Activated T-helper 17 cell treated with anti-CD3 and anti-CD28 coated beads, Interleukin-2, amount 50 U/mL, for 72 hours (primary cell): ENCODE results near the gene BLTP2. TPM values are rescaled to one million over a fixed set of nuclear protein-coding genes. Genes with fewer than 3 reads are reported as not detected.

ENCODE experiments used
- ATAC-seq: fragments of 150-1000 bp; cut with Tn5 transposase; replicated peaks from 2 replicates; pipeline ENCODE4 v1.10.0; 2021; ENCODE audit warnings: mild to moderate bottlenecking, moderate library complexity
- H3K27ac Mint-ChIP-seq: one replicate; pipeline ENCODE4 v1.8.0; 2022; ENCODE audit warnings: mixed read lengths
- H3K27me3 Mint-ChIP-seq: one replicate; pipeline ENCODE4 v1.8.0; 2022; ENCODE audit warnings: mixed read lengths
- H3K36me3 Mint-ChIP-seq: one replicate; pipeline ENCODE4 v1.8.0; 2022; ENCODE audit warnings: low read depth, mild to moderate bottlenecking, mixed read lengths
- H3K4me1 Mint-ChIP-seq: one replicate; pipeline ENCODE4 v1.8.0; 2022; ENCODE audit warnings: mixed read lengths
- H3K4me3 Mint-ChIP-seq: one replicate; pipeline ENCODE4 v1.8.0; 2022; ENCODE audit warnings: mild to moderate bottlenecking, mixed read lengths
- H3K9me3 Mint-ChIP-seq: one replicate; pipeline ENCODE4 v1.8.0; 2022; ENCODE audit warnings: mixed read lengths
- total RNA-seq, 2 donors: library from RNA; stranded (reverse); gene quantifications; one replicate each; pipeline ENCODE4 v1.2.3, GENCODE V29; 2022

The BLTP2 gene
- 100 to 1,000 TPM; 134 to 226 TPM for total RNA-seq

DNA sequence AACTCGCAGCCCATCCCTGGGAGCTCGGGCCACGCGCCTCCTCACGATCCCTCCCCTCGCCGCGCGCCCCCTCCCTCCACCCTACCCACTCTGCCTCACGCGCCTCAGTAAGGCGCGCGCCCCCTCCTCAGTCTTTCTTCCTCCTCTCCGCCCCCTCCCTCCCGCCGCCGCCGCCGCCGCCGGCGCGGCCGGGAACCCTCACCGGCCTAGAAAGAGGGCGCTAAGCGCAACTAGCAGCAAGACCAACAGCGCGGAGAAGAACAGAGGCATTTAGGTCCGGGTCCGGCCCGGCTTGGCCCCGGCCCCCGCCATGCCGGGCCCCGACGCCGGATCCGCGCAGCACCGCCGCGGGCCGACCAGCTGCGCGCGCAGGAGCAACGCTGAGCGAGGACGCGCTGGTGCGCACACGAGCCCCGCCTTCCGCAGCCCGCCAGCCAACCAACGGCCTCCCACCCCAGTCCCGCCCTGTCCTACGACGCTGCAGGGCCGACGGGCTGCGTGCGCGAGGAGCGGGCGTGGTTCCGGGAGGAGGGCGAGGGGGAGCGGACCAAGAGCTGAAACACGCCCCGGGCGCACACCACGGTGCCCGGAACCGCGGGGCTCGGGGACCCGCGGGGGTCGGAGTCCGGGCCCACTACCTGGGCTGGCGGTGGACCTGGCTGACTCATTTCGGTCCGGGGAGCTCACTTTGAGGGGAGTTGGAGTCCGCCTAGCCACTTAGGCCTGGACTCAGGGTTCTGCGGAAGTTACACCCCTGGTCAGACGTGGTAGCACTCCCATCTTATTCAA lies at the start of gene BLTP2:
BLTP2 (minus strand) TSS at position 372 of the 789 bp plus-strand sequence; CDS start at position 270, 102 bp downstream.
- Mint-ChIP-seq H3K9me3 (no peaks in the 10 kb centered on the region), H3K27ac (peak within 1 kb of the TSS; percentile 92), H3K36me3 (peaks cover 66% of the 10 kb centered on the region), H3K4me1 (peaks cover 30% of the 10 kb centered on the region), H3K27me3 (no peaks in the 10 kb centered on the region), H3K4me3 (peak within 1 kb of the TSS; percentile 98)
- ATAC-seq = peak; percentile 99

GRCh38 chr17:28693869-28694268 lies 48.9 kb upstream of the BLTP2 start:
- Mint-ChIP-seq H3K27ac (no peak overlapping the region), H3K36me3 (peaks cover 98% of the 10 kb centered on the region), H3K27me3 (no peaks in the 10 kb centered on the region), H3K9me3 (no peaks in the 10 kb centered on the region), H3K4me3 (no peak overlapping the region), H3K4me1 (no peaks in the 10 kb centered on the region)
- no peak for ATAC-seq

DNA sequence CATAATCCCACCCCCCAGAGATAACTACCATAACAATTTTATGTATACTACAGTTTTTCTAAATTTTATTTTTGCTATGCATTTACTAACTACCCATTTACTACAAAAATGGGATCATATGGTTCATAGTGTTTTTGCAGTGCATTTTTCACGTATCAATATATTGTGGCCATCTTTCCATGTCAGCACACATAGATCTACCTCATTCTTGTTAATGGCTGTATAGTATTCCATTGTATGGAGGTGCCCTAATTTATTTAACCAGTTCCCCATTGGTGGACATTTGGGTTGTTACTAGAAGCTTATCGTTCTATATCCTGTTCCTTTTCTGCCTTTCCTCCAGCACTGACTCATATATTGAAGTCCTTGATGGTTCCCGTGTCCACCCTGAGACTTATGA lies 44.1 kb upstream of the BLTP2 start:
- Mint-ChIP-seq H3K4me1 (no peaks in the 10 kb centered on the region), H3K36me3 (peaks cover 98% of the 10 kb centered on the region), H3K4me3 (no peak overlapping the region), H3K9me3 (no peaks in the 10 kb centered on the region), H3K27ac (no peak overlapping the region), H3K27me3 (no peaks in the 10 kb centered on the region)
- no peak for ATAC-seq

- Mint-ChIP-seq H3K4me1 (no peaks in the 10 kb centered on the region), H3K9me3 (no peaks in the 10 kb centered on the region), H3K36me3 (peaks cover 98% of the 10 kb centered on the region), H3K27me3 (no peaks in the 10 kb centered on the region), H3K27ac (no peak overlapping the region), H3K4me3 (no peak overlapping the region)
- no peak for ATAC-seq
Observed at GRCh38 chr17:28688481-28688880, 43.5 kb upstream of the BLTP2 start.

DNA sequence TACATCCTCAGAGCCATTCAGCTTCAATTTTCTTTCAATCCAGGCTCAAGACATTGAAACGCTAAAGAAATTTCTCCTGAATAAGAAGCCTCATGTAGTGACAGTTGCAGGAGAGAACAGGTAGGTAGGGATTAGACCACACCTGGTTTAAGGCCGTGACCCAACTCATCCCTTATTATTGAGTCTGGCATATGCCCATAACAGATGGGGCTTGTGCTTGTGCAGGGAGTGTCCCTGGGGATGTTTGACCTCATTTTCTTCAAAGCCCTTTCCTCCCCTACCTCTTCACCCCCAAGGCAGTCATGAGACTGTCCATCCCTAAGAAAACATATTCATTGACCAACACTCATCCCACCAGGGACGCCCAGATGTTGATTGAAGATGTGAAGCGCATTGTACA lies 41.3 kb upstream of the BLTP2 start:
- Mint-ChIP-seq H3K4me1 (no peaks in the 10 kb centered on the region), H3K27ac (no peak overlapping the region), H3K4me3 (no peak overlapping the region), H3K36me3 (peaks cover 100% of the 10 kb centered on the region), H3K27me3 (no peaks in the 10 kb centered on the region), H3K9me3 (no peaks in the 10 kb centered on the region)
- ATAC-seq = no peak

- ATAC-seq = no peak
- peaks cover 100% of the 10 kb centered on the region for H3K36me3 Mint-ChIP-seq
Observed at GRCh38 chr17:28685366-28685765, 40.4 kb upstream of the BLTP2 start.

DNA sequence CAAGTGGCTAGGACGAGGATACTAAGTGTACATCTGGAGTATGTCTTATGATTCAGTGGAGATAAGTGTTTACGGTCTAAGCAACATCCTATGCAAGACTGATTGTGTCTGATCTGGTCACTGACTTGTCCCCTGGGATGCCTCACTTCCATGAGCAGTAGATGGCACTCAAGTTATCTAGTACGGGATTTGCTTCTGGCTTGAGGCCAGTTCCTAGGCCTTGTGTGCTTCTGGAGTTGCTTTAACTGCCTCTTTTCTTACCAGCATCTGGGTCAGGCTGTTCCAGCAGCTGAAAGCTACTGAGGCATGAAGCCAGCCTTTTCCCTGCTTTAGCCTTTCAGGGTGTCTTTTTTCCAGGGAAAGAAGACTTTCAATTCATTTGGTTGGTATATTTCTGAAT lies 40.0 kb upstream of the BLTP2 start:
- H3K27ac Mint-ChIP-seq = no peak overlapping the region
- H3K4me1 Mint-ChIP-seq = no peaks in the 10 kb centered on the region
- ATAC-seq = no peak

More at GRCh38 chr17:28685366-28685765, 40.4 kb upstream of the BLTP2 start:
- H3K9me3 Mint-ChIP-seq = no peaks in the 10 kb centered on the region
- no peaks in the 10 kb centered on the region for H3K4me1 Mint-ChIP-seq
- H3K27ac Mint-ChIP-seq = no peak overlapping the region
- H3K27me3 Mint-ChIP-seq = no peaks in the 10 kb centered on the region
- H3K4me3 Mint-ChIP-seq = no peak overlapping the region

GRCh38 chr17:28682655-28683054 lies 37.7 kb upstream of the BLTP2 start:
- Mint-ChIP-seq H3K27ac (no peak overlapping the region), H3K36me3 (peaks cover 100% of the 10 kb centered on the region), H3K9me3 (no peaks in the 10 kb centered on the region), H3K4me3 (no peak overlapping the region), H3K4me1 (no peaks in the 10 kb centered on the region), H3K27me3 (no peaks in the 10 kb centered on the region)
- ATAC-seq = no peak

More for the DNA sequence above, 40.0 kb upstream of the BLTP2 start:
- H3K9me3 Mint-ChIP-seq = no peaks in the 10 kb centered on the region
- H3K4me3 Mint-ChIP-seq = no peak overlapping the region
- H3K36me3 Mint-ChIP-seq = peaks cover 100% of the 10 kb centered on the region
- H3K27me3 Mint-ChIP-seq = no peaks in the 10 kb centered on the region

GRCh38 chr17:28675980-28676379 lies 31.0 kb upstream of the BLTP2 start:
- no peaks in the 10 kb centered on the region for H3K27me3 Mint-ChIP-seq
- no peak overlapping the region for H3K27ac Mint-ChIP-seq
- ATAC-seq = no peak
- H3K9me3 Mint-ChIP-seq = no peaks in the 10 kb centered on the region
- no peak overlapping the region for H3K4me3 Mint-ChIP-seq
- peaks cover 6% of the 10 kb centered on the region for H3K4me1 Mint-ChIP-seq
- peaks cover 100% of the 10 kb centered on the region for H3K36me3 Mint-ChIP-seq

GRCh38 chr17:28675490-28675889 lies 30.5 kb upstream of the BLTP2 start:
- Mint-ChIP-seq H3K36me3 (peaks cover 100% of the 10 kb centered on the region), H3K27ac (no peak overlapping the region), H3K4me3 (no peak overlapping the region), H3K4me1 (peaks cover 6% of the 10 kb centered on the region), H3K9me3 (no peaks in the 10 kb centered on the region), H3K27me3 (no peaks in the 10 kb centered on the region)
- no peak for ATAC-seq

DNA sequence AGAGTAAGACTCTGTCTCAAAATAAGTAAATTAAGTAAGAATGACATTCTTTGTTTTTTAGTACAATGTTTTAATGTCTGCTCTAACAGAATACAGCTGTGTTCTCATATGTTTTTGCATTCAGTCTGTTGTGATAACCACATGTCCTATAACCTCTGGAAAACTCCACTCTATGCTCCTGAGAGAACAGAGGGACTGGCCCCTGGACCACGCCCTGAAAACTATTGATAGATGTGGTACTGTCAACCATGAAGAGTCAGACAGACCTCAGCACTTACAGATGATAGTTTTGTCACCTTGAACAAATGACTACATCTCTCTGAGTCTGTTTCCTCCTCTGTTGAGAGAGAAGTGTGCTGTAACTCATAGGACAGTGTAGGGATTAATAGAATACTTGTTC lies 25.0 kb upstream of the BLTP2 start:
- Mint-ChIP-seq H3K36me3 (peaks cover 85% of the 10 kb centered on the region), H3K4me3 (no peak overlapping the region), H3K9me3 (no peaks in the 10 kb centered on the region), H3K27me3 (no peaks in the 10 kb centered on the region), H3K27ac (no peak overlapping the region), H3K4me1 (peaks cover 27% of the 10 kb centered on the region)
- no peak for ATAC-seq

GRCh38 chr17:28667870-28668269 lies 22.9 kb upstream of the BLTP2 start:
- Mint-ChIP-seq H3K36me3 (peaks cover 85% of the 10 kb centered on the region), H3K4me1 (peaks cover 40% of the 10 kb centered on the region), H3K27me3 (no peaks in the 10 kb centered on the region), H3K4me3 (no peak overlapping the region), H3K9me3 (no peaks in the 10 kb centered on the region), H3K27ac (peak overlapping the region; percentile 28)
- ATAC-seq = no peak

- no peak for ATAC-seq
- no peaks in the 10 kb centered on the region for H3K27me3 Mint-ChIP-seq
- H3K36me3 Mint-ChIP-seq = peaks cover 79% of the 10 kb centered on the region
- H3K9me3 Mint-ChIP-seq = no peaks in the 10 kb centered on the region
- H3K4me3 Mint-ChIP-seq = peak overlapping the region; percentile 9
- H3K27ac Mint-ChIP-seq = peak overlapping the region; percentile 15
- peaks cover 42% of the 10 kb centered on the region for H3K4me1 Mint-ChIP-seq
Observed at GRCh38 chr17:28665994-28666393, 21.0 kb upstream of the BLTP2 start.

DNA sequence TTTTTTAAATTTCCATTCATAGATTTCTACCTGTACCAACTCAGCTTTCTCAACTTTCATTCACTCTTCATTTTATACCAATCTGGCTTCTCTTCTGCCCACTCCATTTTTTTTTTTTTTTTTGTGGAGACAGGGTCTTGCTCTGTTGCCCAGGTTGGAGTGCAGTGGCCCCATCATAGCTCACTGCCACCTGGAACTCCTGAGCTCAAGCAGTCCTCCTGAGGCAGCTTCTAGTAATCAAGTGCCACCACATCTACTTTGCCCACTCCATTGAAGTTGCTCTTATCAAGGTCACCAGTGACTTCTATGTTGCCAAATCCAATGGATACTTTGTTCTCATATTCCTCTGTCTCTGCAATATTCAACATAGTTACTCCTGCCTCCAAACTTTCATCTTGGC lies 18.8 kb upstream of the BLTP2 start:
- Mint-ChIP-seq H3K36me3 (peaks cover 80% of the 10 kb centered on the region), H3K4me3 (peak overlapping the region; percentile 94), H3K9me3 (no peaks in the 10 kb centered on the region)

DNA sequence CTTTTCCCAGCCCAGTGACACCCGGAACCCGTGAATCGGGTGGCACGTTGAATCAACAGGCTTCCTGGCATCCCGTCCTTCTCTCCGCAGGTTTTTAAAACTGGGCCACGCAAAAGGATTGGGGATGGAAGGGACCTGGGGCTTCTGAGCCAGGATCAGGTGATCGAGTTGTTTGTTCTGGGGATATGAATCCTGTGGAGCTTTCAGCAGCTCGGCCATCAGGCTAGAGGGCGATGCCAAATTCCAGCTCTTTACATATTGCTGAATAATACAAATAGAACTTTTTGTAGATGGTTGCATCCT lies 17.5 kb upstream of the BLTP2 start:
- no peaks in the 10 kb centered on the region for H3K27me3 Mint-ChIP-seq
- H3K36me3 Mint-ChIP-seq = peaks cover 79% of the 10 kb centered on the region
- H3K27ac Mint-ChIP-seq = peak overlapping the region; percentile 98
- H3K4me3 Mint-ChIP-seq = peak overlapping the region; percentile 94
- no peak for ATAC-seq
- no peaks in the 10 kb centered on the region for H3K9me3 Mint-ChIP-seq
- peaks cover 47% of the 10 kb centered on the region for H3K4me1 Mint-ChIP-seq

More for the DNA sequence above, 18.8 kb upstream of the BLTP2 start:
- H3K4me1 Mint-ChIP-seq = peaks cover 52% of the 10 kb centered on the region
- H3K27me3 Mint-ChIP-seq = no peaks in the 10 kb centered on the region
- H3K27ac Mint-ChIP-seq = peak overlapping the region; percentile 98
- ATAC-seq = no peak
